GM21447 (cell line): ENCODE measurements around the gene TOR1AIP1.

Source experiments
- ATAC-seq: cut with Tn5 transposase; IDR thresholded peaks from one replicate; pipeline ENCODE4 v1.9.1; 2021; ENCODE audit not compliant: unreplicated experiment

TOR1AIP1 gene

DNA sequence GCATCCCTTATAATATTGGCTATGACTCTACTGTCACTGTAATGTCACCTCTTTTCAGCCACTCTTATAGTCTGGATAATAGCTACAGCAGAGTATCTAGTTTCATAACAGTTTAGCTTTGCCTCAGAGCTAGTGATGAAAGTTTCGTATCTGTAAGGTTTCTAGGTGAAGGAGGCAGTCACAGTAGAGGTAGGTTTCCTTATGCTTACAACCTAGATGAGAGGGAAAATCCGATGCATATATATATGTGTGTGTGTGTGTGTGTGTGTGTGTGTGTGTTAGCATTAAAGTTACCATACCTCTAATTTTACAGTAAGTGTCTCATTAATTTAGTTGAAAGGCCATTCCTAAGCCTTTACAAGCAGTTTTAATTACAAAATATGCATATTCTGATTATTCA is 2.3 kb upstream of the TOR1AIP1 start:
- no peak for ATAC-seq

DNA sequence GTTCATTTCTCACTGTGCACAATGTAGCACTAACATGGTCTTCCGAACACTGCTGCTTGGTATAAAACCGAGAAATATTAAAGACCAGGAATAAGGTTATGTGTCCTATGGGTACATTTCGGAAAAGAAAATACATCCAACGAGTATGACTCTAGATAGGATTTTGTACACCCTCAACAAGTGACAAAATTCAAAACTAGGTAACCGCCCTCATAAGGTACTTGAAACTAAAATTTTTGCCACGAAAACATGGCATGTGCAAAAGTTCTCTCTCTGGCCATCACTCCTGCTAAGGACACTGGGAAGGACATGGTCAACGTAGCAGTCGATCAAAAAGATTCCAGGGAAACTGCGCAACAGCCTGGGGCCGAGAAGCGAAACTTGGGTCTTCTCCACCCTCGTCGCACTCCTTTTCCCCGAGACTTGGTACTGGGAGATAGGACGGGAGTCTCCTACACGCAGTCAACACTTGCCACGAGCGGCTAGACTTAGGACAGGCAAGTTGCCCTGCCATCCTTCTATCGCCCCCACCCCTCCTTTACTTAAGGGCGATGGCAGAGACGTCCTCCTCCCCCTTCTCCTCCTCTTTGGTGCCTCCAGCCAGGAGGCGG is 338 bp upstream of the TOR1AIP1 start:
- peak; percentile 1 for ATAC-seq

DNA sequence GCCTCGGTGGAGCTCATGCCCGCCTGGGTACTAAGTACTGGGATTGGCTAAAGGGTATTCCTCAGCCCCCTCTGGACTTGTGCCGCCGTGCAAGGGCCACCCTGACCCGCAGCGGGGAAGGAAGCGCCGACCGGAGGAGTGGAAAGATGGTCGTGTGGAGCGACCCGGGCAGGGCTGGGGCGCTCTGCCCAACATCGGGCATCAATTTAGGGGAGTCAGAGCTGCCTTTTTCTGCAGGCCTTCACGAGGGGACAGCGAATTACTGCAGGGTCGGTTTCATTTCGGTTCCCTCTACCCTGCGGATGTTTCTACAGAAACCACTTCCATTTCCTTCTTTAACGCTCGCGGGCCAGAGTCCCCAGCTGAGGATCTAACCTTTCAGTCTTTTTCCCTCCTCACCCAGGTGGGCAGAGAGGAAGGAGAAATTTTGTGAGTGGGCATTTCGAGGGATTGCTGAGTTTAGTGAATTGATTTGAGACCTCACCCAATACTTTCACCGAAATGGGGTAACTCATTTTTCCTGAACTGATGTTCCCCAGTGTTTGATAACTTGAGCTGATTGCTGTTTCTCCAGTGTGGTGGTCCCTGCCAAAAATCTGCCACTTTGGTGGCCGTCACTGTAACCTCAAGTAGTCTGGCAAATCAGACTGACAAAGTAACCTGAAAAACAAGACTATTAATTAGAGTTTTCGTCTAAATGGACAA is 1.1 kb downstream of the TOR1AIP1 start:
- peak; percentile 19 for ATAC-seq

DNA sequence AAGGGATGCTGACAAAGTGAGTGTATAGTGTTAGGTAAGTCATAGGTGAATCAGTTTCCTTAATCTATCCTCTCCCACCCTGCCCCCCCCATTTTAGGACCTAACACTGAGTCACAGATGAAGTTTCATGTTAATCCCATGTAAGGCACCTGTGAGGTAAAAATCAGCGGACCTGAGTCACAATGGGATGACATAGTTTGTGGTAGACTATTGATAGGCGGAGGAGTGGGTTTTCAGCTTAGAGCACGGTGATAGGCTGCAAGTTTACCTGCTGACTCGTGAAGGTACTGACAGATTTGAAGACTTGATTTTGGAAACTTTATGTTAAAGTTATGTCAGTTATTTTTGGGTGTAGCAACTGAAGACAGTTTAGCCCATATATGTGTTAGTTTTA is 1.7 kb downstream of the TOR1AIP1 start:
- ATAC-seq, result peak; percentile 25

DNA sequence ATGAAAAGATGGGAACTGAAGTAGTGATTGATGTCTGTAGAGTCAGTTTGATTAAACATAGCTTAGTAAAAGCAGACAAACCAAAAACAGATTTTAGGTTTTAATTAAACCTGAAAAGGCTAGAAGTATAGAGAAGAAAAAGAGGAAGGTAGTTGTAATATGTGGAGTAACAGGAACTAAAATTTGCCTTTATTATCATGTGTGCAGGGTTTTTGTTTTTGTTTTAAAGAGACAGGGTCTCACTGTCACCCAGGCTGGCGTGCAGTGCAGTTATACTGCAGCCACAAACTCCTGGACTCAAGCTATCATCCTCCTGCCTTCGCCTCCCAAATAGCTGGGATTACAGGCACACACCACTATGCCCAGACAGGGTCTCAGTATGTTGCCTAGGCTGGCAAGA is 6.0 kb downstream of the TOR1AIP1 start:
- ATAC-seq, result no peak

DNA sequence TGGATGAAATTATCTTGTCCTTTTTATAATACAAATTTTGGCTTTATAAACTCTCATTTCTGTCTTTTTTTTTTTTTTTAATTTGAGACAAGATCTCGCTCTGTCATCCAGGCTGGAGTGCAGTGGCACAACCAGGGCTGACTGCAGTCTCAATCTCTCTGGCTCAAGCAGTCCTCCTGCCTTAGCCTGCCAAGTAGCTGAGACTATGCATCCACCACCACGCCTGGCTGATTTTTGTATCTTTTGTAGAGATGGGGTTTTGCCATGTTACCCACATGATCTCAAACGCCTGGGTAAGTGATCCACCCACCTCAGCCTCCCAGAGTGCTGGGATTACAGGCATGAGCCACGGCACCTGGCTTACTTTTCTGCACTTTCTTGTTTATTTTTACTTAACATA is 7.5 kb downstream of the TOR1AIP1 start:
- no peak for ATAC-seq

DNA sequence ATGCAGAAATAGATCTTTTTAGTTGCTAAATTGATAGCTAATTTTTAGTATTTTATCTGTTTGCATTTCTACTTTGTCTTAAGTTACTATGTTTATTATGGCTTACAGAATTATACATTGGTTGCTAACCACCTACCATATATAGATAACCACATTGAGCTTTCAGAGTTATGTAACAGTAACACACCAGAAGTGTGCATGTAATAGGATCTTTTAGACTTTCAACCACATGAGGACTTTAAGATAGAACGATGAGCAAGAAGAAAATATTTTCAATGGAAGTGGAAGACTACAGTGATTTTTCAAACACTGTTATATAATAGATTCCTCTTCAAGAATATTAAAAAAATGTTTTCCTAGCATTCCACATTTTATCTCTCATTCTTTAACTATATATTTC is 28.8 kb downstream of the TOR1AIP1 start:
- ATAC-seq, result no peak

DNA sequence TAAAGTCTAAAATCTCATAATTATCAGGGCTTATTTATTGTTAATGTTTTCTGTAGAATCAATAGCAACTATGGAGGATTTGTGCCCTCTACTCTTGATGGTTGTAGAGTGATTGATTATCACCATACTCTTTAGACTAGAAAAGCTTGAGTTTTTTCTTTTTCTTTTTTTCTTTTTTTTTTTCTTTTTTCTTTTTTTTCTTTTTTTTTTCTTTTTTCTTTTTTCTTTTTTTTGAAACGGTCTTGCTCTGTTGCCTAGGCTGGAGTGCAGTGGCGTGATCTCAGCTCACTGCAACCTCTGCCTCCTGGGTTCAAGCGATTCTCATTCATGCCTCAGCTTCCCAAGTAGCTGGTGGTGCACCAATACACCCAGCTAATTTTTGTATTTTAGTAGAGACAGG is 29.7 kb downstream of the TOR1AIP1 start:
- ATAC-seq, result no peak

DNA sequence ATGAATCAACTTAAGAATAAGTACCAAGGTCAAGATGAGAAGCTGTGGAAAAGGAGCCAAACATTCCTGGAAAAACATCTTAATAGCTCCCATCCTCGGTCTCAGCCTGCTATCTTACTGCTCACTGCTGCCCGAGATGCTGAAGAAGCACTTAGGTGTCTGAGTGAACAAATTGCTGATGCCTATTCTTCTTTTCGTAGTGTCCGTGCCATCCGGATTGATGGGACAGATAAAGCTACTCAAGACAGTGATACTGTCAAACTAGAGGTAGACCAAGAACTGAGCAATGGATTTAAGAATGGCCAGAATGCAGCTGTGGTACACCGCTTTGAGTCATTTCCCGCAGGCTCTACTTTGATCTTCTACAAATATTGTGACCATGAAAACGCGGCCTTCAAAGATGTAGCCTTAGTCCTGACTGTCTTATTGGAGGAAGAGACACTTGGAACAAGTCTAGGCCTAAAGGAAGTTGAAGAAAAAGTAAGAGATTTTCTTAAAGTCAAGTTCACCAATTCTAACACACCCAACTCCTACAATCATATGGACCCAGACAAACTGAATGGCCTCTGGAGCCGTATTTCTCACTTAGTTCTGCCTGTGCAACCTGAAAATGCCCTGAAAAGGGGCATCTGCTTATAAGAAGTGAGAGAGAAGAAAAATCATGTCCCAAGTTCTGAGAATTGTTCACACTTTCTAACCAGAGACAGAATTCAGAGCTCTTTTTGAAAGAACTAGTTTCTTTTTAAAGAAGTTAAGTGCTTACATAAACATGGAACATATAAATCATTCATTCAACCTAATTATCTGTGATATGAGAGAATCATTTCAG is 35.7 kb downstream of the TOR1AIP1 start:
- ATAC-seq, result no peak

DNA sequence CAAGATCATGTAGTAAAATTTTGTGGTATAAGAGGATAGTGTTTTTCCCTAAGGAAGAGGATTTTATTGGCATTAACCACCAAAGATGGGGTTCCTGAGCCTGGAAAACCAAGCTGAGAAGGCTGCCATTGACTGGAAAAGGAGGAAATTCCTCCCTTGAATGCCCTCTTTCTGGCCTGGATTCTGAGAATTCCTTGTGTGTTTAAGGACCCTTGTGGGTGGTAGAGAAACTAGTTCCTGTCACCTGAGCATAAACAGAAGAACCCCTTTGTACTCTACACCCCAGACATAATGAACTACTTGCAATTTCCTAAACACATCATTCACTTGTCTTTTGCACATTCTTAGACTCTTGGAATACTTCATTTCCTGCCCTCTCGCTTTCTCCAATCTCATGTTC is 39.4 kb downstream of the TOR1AIP1 start:
- no peak for ATAC-seq

DNA sequence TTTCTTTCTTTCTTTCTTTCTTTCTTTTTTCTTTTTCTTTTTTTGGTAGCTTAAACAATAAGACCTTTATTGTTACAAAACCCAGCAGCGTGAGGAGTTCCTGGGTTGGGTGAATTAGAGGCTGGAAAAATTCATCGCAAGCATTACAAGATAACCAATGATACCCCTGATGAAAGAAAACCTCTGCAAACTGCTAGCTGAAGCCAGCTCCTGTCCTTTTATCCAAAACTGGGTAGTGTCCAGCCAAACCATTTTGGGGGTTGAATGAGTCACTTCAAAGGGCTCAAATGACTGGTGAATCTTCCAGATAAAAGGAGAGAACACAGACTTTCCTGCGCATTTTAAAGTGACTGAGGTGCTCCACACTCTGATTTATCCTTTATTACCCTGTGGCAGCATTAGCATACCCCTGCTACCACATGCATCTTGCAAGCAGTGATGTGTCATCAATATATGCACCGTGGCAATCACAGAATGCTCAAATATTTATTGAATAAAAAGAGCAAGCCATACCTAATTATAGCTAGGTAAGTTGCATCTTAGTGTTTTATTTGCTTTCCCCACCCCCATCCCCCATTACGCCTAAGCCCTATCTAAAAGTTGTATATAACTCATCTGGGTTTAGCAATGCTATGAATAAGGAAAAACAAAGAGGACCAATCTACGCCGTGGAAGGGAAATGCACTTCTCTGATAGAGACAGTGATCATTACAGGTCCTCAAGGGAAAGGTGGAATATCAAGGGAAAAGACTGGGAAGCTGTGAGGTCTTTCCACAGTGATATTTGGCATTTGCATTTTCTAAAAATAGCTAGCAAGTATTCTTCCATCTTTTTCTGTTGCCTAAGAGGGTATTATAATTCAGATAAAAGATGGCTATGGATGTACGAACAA is 40.1 kb downstream of the TOR1AIP1 start:
- ATAC-seq, result no peak

DNA sequence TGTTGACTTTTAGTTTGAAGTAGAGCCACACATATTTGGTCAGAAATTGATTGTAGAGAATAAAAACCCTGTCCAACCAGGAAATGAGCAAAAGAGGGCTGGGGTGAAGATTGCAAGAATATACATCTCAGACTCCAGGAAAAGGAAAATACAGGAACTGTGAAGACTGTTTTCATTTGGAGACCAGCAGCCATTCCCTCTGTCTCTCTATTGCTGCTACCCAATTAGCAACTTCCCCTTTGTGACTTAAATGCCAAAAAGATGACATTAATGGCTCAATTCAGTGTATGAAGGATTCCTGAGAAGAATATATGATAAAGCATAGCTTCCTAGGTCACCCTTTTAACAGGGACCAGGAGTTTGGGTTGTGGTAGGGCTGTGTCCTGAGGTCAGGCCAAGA is 40.9 kb downstream of the TOR1AIP1 start:
- ATAC-seq, result no peak

DNA sequence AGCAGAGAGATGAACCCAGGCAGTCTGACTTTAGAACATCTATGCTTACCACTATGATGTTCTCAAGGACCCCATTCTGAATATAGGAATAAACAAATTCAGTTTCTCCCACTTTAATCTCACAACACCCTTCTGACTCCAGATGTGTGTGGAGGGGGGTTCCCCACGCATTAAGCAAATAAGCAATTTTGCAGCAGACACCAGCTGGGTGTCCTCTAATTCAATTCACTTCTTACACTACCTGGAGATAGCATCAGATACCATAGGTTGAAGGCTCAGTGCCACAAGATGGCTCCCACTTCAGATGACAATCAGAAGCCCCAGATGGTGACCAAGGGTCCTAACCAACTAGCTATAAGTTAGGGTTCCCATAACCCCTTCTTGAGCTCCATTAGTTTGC is 42.2 kb downstream of the TOR1AIP1 start:
- no peak for ATAC-seq

DNA sequence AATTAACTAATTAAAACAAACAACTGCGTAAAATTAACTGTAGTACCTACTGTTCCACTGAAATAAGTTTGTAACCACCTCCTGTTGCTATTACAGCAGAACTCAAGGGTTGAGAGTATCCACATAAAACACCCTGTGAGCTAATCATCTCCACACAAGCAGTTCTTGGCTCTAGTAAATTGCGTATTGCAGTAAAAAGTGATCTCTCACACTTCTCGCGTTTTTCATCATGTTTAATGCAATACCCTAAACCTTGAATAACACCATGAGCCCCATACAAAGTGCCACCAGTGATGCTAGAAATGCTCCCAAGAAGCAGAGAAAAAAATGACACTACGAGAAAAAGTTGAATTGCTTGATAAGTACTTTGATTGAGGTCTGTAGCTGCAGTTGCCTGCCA is 43.2 kb downstream of the TOR1AIP1 start:
- ATAC-seq, result no peak

DNA sequence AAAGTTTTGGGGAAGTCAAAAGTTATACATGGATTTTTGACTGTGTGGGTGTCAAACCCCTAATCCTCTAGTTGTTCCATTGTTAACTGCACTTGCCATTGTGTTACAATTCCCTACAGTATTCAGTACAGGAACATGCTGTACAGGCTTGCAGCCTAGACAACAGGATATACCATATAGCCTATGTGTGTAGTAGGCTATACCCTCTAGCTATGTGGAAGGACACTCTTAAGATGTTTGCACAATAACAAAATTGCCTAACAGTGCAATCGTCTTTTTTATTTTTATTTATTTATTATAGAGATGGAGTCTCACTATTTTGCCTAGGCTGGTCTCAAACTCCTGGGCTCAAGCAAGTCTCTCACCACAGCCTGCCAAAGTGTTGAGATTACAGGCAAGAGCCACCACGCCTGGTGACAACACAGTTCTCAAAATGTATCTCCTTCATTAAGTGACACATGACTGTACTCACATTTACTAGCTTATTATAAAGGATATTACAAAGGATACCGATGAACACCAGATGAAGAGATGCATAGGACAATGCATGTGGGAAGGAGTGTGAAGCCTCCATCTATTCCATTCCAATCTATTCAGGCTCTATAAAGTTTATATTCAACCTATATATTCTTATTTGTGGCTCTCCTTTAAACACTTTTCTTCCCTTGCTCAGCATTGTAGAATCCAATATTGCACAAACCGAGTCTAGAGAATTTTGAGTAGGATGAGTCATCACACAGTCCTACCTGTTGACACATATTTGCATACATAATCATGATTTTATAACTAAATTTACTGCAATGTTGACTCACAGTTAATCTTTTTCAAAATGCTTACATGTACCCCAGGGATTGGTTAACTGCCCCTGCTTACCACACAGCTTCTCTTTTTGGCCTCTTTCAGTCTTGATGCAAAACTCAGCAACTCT is 44.1 kb downstream of the TOR1AIP1 start:
- ATAC-seq, result no peak

DNA sequence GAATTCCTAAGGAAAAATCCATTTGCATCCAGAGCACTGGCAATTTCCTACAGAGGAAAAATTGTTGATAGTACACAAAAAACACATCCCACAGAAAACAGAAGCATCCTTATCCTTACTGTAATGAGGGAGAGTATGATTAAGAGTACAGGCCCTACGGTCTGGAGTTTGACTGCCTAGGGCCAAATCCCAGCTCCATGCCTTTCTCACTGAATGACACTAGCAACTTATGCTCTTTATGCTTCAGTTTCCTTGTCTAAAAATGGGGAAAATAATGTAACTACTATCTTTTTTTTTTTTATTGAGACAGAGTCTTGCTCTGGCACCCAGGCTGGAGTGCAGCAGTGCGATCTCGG is 44.7 kb downstream of the TOR1AIP1 start:
- ATAC-seq, result no peak

DNA sequence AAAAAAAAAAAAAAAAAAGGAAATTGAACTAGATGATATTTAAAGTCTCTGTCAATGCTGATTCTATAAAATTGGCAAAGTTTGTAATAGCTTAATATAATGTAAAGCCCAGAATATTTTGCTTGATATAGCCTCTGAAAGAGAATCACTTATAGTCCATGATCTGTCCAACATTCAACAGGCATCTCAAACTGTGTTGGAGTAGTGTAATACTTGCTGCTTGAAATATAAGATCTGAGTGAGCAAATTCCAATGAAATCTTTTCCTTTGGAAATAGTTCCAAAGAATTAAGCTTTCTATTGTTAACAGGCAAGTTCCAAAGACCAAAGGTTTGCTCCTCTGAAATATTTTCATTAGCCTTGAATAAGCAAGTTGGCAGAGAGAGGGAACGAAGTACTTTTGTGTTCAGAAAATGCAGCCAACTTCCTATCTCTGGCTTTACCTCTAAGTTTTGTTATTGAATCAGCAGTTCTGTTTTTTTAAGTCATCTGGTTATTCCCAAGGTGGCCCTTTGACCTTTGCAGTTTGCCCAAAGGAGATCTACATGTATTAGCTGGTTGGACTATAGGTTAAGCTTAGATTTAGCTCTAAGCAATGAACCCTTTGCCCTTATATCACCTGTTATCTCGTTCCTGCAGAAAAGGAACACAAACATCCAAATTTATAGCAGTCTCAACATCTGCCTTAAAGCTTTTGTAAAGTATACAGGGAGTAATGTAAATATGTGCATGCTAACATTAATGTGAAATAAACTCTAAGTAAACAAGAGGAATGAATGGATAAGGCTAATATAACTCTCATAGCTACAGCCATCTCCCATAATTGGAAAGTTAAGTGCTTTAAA is 48.1 kb downstream of the TOR1AIP1 start:
- ATAC-seq, result no peak

DNA sequence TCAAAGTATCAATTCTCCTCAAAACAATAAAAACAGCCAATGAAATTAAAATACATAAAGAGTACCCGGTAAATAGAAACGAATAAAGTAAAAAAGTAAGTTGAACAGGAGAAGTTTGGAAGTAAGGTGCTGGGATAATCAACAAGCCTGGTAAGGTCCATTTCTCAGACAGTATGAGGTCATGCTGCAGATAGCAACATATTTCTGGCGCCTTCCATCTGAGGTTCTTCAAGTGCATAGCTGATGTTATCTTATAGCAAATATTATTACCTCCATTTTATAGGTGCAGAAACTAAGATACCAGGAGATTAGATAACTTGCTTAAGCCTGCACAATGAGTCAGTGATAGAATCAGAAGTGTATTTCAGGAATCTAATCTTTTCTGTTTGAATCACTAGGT is 48.8 kb downstream of the TOR1AIP1 start:
- ATAC-seq, result no peak

DNA sequence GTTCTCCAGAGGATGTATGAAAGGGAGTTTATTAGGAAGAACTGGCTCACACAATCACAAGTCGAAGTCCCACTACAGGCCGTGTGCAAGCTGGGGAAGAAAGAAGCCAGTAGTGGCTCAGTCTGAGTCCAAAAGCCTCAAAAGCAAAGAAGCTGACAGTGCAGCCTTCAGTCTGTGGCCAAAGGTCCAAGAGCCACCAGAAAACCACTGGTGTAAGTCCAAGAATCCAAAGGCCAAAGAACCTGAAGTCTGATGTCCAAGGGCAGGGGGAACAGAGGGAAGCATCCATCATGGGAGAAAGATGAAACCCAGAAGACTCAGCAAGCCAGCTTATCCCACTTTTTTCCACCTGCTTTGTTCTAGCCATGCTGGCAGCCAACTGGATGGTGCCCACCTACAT is 51.1 kb downstream of the TOR1AIP1 start:
- no peak for ATAC-seq
